ENCODE results near the gene PLAA. TPM values are rescaled to one million over a fixed set of nuclear protein-coding genes. Genes with fewer than 3 reads are reported as not detected.

Gene PLAA
- total and polyA plus RNA-seq, 10 of the 15 experiments (the other 5 are each of a cell fraction or from before 2014, with no cell fraction given): 5.6 to 42.4 (median 34.1) TPM

GRCh38 chr9:26973989-26974388 lies 26.9 kb upstream of the PLAA start:
- Histone ChIP-seq H2AFZ (ENCODE audit: control insufficient read depth, low read depth, low read length) (no peak overlapping the region), H3K4me3 (no peak overlapping the region), H3K27ac (ENCODE audit: control insufficient read depth, insufficient read depth) (no peak overlapping the region), H3K36me3 (ENCODE audit: control insufficient read depth in 2 of 2, insufficient read depth in 2 of 2, low read length in 1 of 2) (no peaks in the 10 kb centered on the region), H3K4me2 (ENCODE audit: control insufficient read depth, insufficient read depth) (no peak overlapping the region), H3K27me3 (replicated peaks in 1 of 2; ENCODE audit: control insufficient read depth in 2 of 2, insufficient read depth in 2 of 2, low read length in 1 of 2) (no peaks in the 10 kb centered on the region), H3K4me1 (ENCODE audit: control insufficient read depth, insufficient read depth, low read length) (no peaks in the 10 kb centered on the region), H3K9ac (ENCODE audit: control insufficient read depth, insufficient read depth, low read length) (no peak overlapping the region), H3K9me3 (replicated peaks; ENCODE audit: control insufficient read depth, insufficient read depth, low read length) (no peaks in the 10 kb centered on the region), H4K20me1 (ENCODE audit: control insufficient read depth, insufficient read depth) (no peaks in the 10 kb centered on the region), H3K79me2 (ENCODE audit: control insufficient read depth, insufficient read depth, low read length) (no peaks in the 10 kb centered on the region)
- no peak for FAIRE-seq
- SMC1A ChIA-PET (ENCODE audit: uncharacterized antibody, unreplicated experiment): interaction anchor here (0.9 to 1.7 kb wide), 2 partner anchors 18 to 19 kb away, joined by 3 to 4 read pairs; partner anchors contain the start of gene IFT74
- 93% methylated on average over 5 of the region's 5 CpGs for WGBS (ENCODE audit: insufficient coverage, insufficient replicate concordance, low lambda C conversion rate, missing lambda C conversion rate)
- no peak for ATAC-seq
- no peak for DNase-seq (ENCODE audit: low read depth, low spot score)
- BruUV-seq (replicated peaks): no TSS peak
- POLR2A ChIA-PET: no interaction called here
- RAD21 ChIA-PET (ENCODE audit: unreplicated experiment): interaction anchor here (0.7 to 0.8 kb wide), 2 partner anchors 18 to 228 kb away, joined by 3 read pairs; no protein-coding TSS in a partner anchor
- in situ Hi-C loops (cut with MboI): no loop called here
- intact Hi-C loops (cut with micrococcal nuclease; ENCODE audit: unreplicated experiment): loop anchor here (10.0 kb wide), 2 partner anchors 109 to 229 kb away; no protein-coding TSS in a partner anchor
- CTCF ChIA-PET: interaction anchor here (0.7 to 1.5 kb wide), 5 partner anchors 19 to 250 kb away, joined by 3 to 6 read pairs (median 4); no protein-coding TSS in a partner anchor
- TF ChIP-seq RBBP5 (conservative IDR thresholded peaks at IDR 0.05): no peak
- no peak for TF ChIP-seq E2F8 (IDR thresholded peaks at IDR 0.05; ENCODE audit: low read depth, partially characterized antibody)
- TF ChIP-seq PML (IDR thresholded peaks at IDR 0.05; ENCODE audit: low read length): no peak
- no peak for TF ChIP-seq SREBF2 (IDR thresholded peaks at IDR 0.05; ENCODE audit: low read length)
- TF ChIP-seq TAF1 (IDR thresholded peaks at IDR 0.05; ENCODE audit: borderline replicate concordance, low read depth, low read length): no peak
- no peak for TF ChIP-seq MTA2 (IDR thresholded peaks at IDR 0.05; ENCODE audit: low read depth)
